GM12878 (cell line): ENCODE results near the gene STAT4. TPM values are rescaled to one million over a fixed set of nuclear protein-coding genes. Genes with fewer than 3 reads are reported as not detected.

Experiments
- ATAC-seq: fragments of 200-7000 bp; cut with Tn5 transposase; 3 replicates; pipeline ENCODE4 v1.9.1; 2020; ENCODE audit warnings: mild to moderate bottlenecking, moderate library complexity
- BruUV-seq: library from RNA; stranded (reverse); fragments of 400-500 nt; replicated peaks from 2 replicates; lab custom pipeline; 2021; lab: Mats Ljungman, UMichigan
- CTCF ChIA-PET: fragments of 300-600 bp; sonication (Branson Sonifier 250); formaldehyde crosslinking; extraction: SDS; loops from one replicate; lab custom pipeline; 2021; ENCODE audit warnings: inconsistent platforms; lab: Yijun Ruan, JAX
- POLR2A ChIA-PET: fragments of 350-600 bp; formaldehyde crosslinking; extraction: SDS; loops from one replicate; lab custom pipeline; 2021; ENCODE audit warnings: inconsistent platforms; lab: Charles Lee
- RAD21 ChIA-PET: fragments of 300-600 bp; sonication (Branson Sonifier 250); formaldehyde crosslinking; loops from one replicate; lab custom pipeline; 2023; ENCODE audit warnings: antibody characterized with exemption; ENCODE audit not compliant: unreplicated experiment; lab: Charles Lee
- SMC1A ChIA-PET: fragments of 300-600 bp; sonication (Branson Sonifier 250); formaldehyde crosslinking; loops from one replicate; lab custom pipeline; 2023; ENCODE audit not compliant: unreplicated experiment, uncharacterized antibody; lab: Charles Lee
- DNase-seq: peaks from one replicate; pipeline ENCODE4 v3.0.0-alpha.2; 2011; ENCODE audit warnings: low read depth, low spot score
- FAIRE-seq: peaks from 3 replicates; lab custom pipeline; 2011; peaks lifted over from hg19 to GRCh38; lab: Jason Lieb, UNC
- H2AFZ ChIP-seq: 2 replicates; pipeline ENCODE4 v1.6.0; 2011; ENCODE audit warnings: low read depth, low read length, control low read depth; ENCODE audit not compliant: control insufficient read depth
- H3K27ac ChIP-seq: 2 replicates; pipeline ENCODE4 v1.5.1; 2011; ENCODE audit warnings: control low read depth; ENCODE audit not compliant: control insufficient read depth, insufficient read depth
- H3K27me3 ChIP-seq, 2 experiments: replicated peaks in 1 of 2; 2 replicates each; pipeline versions ENCODE4 v1.6.0 to v1.6.1; 2011; ENCODE audit warnings: low read length in 1 of 2; ENCODE audit not compliant: control insufficient read depth in 2 of 2, insufficient read depth in 2 of 2
- H3K36me3 ChIP-seq, 2 experiments: 2 replicates each; pipeline ENCODE4 v1.5.1; 2011; ENCODE audit warnings: low read length in 1 of 2; ENCODE audit not compliant: control insufficient read depth in 2 of 2, insufficient read depth in 2 of 2
- H3K4me1 ChIP-seq: 2 replicates; pipeline ENCODE4 v1.6.1; 2011; ENCODE audit warnings: mild to moderate bottlenecking, low read length, moderate library complexity, mixed read lengths; ENCODE audit not compliant: control insufficient read depth, insufficient read depth
- H3K4me2 ChIP-seq: 2 replicates; pipeline ENCODE4 v1.6.0; 2011; ENCODE audit warnings: control low read depth; ENCODE audit not compliant: control insufficient read depth, insufficient read depth
- H3K4me3 ChIP-seq: fragments of 200-600 bp; sonication (generic); 2 replicates; pipeline ENCODE4 v1.5.1; 2016
- H3K79me2 ChIP-seq: 2 replicates; pipeline ENCODE4 v1.6.0; 2011; ENCODE audit warnings: low read length; ENCODE audit not compliant: control insufficient read depth, insufficient read depth
- H3K9ac ChIP-seq: 2 replicates; pipeline ENCODE4 v1.8.0; 2011; ENCODE audit warnings: low read length, control low read depth, mixed read lengths; ENCODE audit not compliant: control insufficient read depth, insufficient read depth
- H3K9me3 ChIP-seq: replicated peaks from 3 replicates; pipeline ENCODE4 v1.5.1; 2011; ENCODE audit warnings: mild to moderate bottlenecking, low read length; ENCODE audit not compliant: control insufficient read depth, insufficient read depth
- H4K20me1 ChIP-seq: 2 replicates; pipeline ENCODE4 v1.6.0; 2011; ENCODE audit not compliant: control insufficient read depth, insufficient read depth
- BCL11A ChIP-seq: IDR thresholded peaks from 2 replicates; pipeline ENCODE4 v1.6.1; 2011; ENCODE audit warnings: low read depth, low read length
- CEBPZ ChIP-seq: fragments of 150-350 bp; IDR thresholded peaks from 2 replicates; pipeline ENCODE4 v1.6.1; 2016; ENCODE audit warnings: low read depth, low read length
- E4F1 ChIP-seq: fragments of 450-650 bp; IDR thresholded peaks from 2 replicates; pipeline ENCODE4 v1.6.1; 2018; ENCODE audit warnings: borderline replicate concordance, mild to moderate bottlenecking; ENCODE audit not compliant: partially characterized antibody
- EP300 ChIP-seq, 2 experiments: fragments of 150-350 bp in 1 of 2; IDR thresholded peaks; 2 replicates each; pipeline ENCODE4 v1.6.1; 2011 to 2012; ENCODE audit warnings: low read depth in 2 of 2, low read length in 2 of 2, borderline replicate concordance in 1 of 2, improper control_type of control experiment in 1 of 2, inconsistent platforms in 1 of 2; ENCODE audit not compliant: control insufficient read depth in 1 of 2
- HCFC1 ChIP-seq: fragments of 150-350 bp; IDR thresholded peaks from 2 replicates; pipeline ENCODE4 v1.6.1; 2014; ENCODE audit warnings: low read length
- HDAC2 ChIP-seq: fragments of 200-600 bp; sonication (generic); IDR thresholded peaks from 2 replicates; pipeline ENCODE4 v1.6.1; 2017
- NKRF ChIP-seq: fragments of 450-650 bp; conservative IDR thresholded peaks from 2 replicates; pipeline ENCODE4 v1.6.1; 2017; ENCODE audit warnings: mild to moderate bottlenecking, moderate library complexity
- POLR2A ChIP-seq: IDR thresholded peaks from 2 replicates; pipeline ENCODE4 v1.6.1; 2011; ENCODE audit warnings: low read depth, mild to moderate bottlenecking, low read length
- SMARCA5 ChIP-seq: fragments of 450-650 bp; IDR thresholded peaks from 2 replicates; pipeline ENCODE4 v1.6.1; 2017; ENCODE audit warnings: mild to moderate bottlenecking
- USF2 ChIP-seq: IDR thresholded peaks from 2 replicates; pipeline ENCODE4 v1.6.1; 2011; ENCODE audit warnings: low read depth, low read length, improper control_type of control experiment, borderline replicate concordance
- WGBS: methylation state at CpG from one replicate; pipeline ENCODE4 v1.1.6; 2016; ENCODE audit warnings: low lambda C conversion rate; ENCODE audit not compliant: insufficient replicate concordance, insufficient coverage; ENCODE audit errors: missing lambda C conversion rate; 5-methylcytosine and 5-hydroxymethylcytosine counted together
- in situ Hi-C: fragments of 300-500 bp; cut with MboI; formaldehyde crosslinking; loops from 9 replicates; pipeline ENCODE4 v1.14.3; 2018; ENCODE audit warnings: mixed read lengths
- intact Hi-C: fragments of 100-400 bp; cut with micrococcal nuclease; formaldehyde crosslinking; loops from one replicate; pipeline ENCODE4 v1.14.2; 2022; ENCODE audit not compliant: unreplicated experiment
- polyA plus RNA-seq, 11 experiments: library from polyadenylated mRNA; depleted of rRNA in 4 of 11; unstranded in 6 of 11; stranded (reverse) in 5 of 11; fragments of >200 nt; fragmentation: Nextera tagmentation in 4 of 11; fragmentation: Illumina TruSeq in 1 of 11; extraction: Ambion mirVana in 4 of 11; extraction: Trizol in 1 of 11; gene quantifications; 1 replicate in 1 of 11; 2 replicates in 10 of 11; pipeline versions ENCODE4 v1.2.1 to v1.2.3, GENCODE V29; 2011 to 2016; ENCODE audit warnings: inconsistent platforms in 2 of 11, missing spikeins in 2 of 11, low read depth in 1 of 11
- total RNA-seq, 4 experiments: library from RNA; depleted of rRNA in 3 of 4; stranded (reverse); fragments of >200 nt in 3 of 4; fragmentation: Illumina TruSeq in 1 of 4; extraction: Trizol in 1 of 4; gene quantifications; 2 replicates each; pipeline versions ENCODE4 v1.2.1 to v1.2.3, GENCODE V29; 2013 to 2021

The STAT4 gene
- total and polyA plus RNA-seq, 10 of the 15 experiments (the other 5 are each of a cell fraction or from before 2014, with no cell fraction given), result 3.1 to 9.3 (median 7.1) TPM

- Histone ChIP-seq H3K4me1 (peaks cover 7% of the 10 kb centered on the region), H3K27me3 (peaks cover 0 to 3% of the 10 kb centered on the region in 2 experiments; a peak in 1 of 4 replicates), H3K79me2 (no peaks in the 10 kb centered on the region), H4K20me1 (no peaks in the 10 kb centered on the region), H3K27ac (no peak overlapping the region), H3K36me3 (no peaks in the 10 kb centered on the region), H3K9me3 (no peaks in the 10 kb centered on the region), H3K9ac (no peak overlapping the region), H3K4me2 (no peak overlapping the region)
- DNase-seq, result no peak
- RAD21 ChIA-PET, result interaction anchor here (0.5 to 12.1 kb wide), 2 partner anchors 102 to 829 kb away, joined by 3 to 324 read pairs; no protein-coding TSS in a partner anchor
- 50% methylated on average over 2 of the region's 2 CpGs for WGBS
- in situ Hi-C loops, result loop anchor here (5.0 kb wide), 1 partner anchor 101 kb away; no protein-coding TSS in a partner anchor
- FAIRE-seq, result no peak
- POLR2A ChIA-PET, result no interaction called here
- intact Hi-C loops, result no loop called here
- CTCF ChIA-PET, result interaction anchor here (1.0 to 18.5 kb wide), 2 partner anchors 103 to 369 kb away, joined by 3 to 659 read pairs; no protein-coding TSS in a partner anchor
- TF ChIP-seq NKRF, result no peak
- TF ChIP-seq SMARCA5, result no peak
- TF ChIP-seq EP300 (IDR thresholded peaks at IDR 0.05; ENCODE audit: borderline replicate concordance in 1 of 2, control insufficient read depth in 1 of 2, low read depth in 2 of 2, low read length in 2 of 2), result no peak
- TF ChIP-seq POLR2A, result no peak
- no peak for TF ChIP-seq USF2
- TF ChIP-seq CEBPZ, result no peak
- TF ChIP-seq E4F1, result no peak
- TF ChIP-seq HCFC1, result no peak
- TF ChIP-seq HDAC2, result no peak
- no peak for TF ChIP-seq BCL11A
- TF ChIP-seq, all 136 proteins: peak for 0
- no peak for ATAC-seq
- H3K4me3 ChIP-seq, result no peak overlapping the region
- SMC1A ChIA-PET, result interaction anchor here (1.7 to 9.2 kb wide), 4 partner anchors 15 to 101 kb away, joined by 3 to 393 read pairs (median 16); no protein-coding TSS in a partner anchor
- H2AFZ ChIP-seq, result no peak overlapping the region
- no TSS peak for BruUV-seq
Observed at GRCh38 chr2:191153716-191154115, 2.9 kb upstream of the STAT4 start.
